NCI-H1048 (cell line): ENCODE results near the gene PRB4.
"Not testable (repeated sequence)": the region's sequence is repeated elsewhere in the genome, so short reads cannot be mapped to it uniquely, and the experiment has no call there.

ENCODE experiments used
- DNase-seq: peaks from one replicate; lab custom pipeline; 2025; lab: John Stamatoyannopoulos, UW

PRB4 gene

DNA sequence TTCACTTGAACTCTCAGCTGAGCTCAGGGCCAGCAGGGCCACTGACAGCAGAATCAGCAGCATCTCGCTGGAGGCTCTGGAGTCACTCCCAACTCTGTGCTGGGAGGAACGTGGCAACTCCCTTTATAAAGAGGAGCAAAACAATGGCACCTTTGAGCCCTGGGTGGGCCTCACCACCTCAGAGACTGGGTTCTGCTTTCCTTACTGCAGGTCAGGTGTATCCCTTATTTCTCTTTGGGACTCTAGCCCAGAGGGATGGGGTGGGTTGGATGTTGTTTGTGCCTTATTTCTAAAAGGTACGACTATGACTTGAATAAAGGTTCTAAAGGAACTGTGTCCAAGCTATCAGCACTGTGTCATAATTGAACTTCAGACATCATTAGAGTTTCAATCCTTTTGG lies at the start of gene PRB4:
TSS of gene PRB4 (minus strand) at position 101 of the 400 bp plus-strand sequence. CDS start at position 63, 38 bp downstream.
- DNase-seq: no peak

DNA sequence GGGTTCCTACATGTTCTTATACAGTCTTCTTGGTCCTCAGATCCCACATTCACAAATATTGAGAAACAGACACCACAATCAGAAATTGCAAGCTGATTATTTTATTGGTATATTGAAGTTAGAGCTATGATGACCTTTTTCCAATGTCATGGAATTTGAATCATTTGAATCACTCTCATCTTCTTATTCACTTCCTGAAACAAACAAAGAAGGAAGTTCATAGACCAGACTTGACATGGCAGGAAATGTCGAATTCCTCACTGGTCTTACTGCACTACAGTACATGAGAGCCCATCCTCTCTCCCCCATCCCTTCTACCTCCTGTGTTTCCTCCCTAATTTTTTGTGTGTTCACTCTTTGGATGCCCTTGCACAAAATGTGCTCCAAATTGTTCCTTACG lies 41.5 kb upstream of the PRB4 start:
- DNase-seq: not testable (repeated sequence)

DNA sequence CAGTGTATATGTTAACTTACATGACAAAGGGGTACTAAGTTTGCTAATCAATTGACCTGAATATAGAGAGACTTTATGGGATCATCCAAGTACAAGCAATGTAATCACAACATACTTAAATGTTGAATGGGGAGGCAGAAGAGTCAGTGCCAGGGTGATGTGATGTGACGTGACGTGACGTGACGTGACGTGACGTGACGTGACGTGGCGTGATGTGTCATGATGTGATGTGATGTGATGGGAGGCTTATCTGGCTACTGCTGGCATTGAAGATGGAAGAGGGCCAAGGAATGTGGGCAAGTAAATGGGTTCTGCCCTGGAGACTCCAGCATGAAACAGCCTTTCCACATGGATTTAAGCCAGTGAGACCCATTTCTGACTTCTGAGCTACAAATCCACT lies 38.2 kb upstream of the PRB4 start:
- DNase-seq: no peak

DNA sequence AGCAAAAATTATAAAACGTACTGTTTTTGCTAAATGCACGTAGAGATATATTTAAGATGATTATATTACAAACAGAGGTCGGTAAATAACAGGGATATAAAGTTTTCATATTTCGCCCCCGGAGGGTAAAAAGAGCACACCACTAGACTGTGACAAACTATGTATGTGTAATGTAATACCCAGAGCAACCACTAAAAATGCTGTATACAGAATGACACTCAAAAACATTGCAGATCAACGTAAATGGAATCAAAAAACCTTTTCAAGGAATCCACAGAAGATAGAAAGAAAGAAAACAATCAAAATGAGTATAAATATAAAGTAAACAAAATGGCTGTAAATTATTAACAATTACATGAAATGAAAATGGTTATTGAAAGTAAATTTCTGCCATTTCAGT lies 37.6 kb upstream of the PRB4 start:
- DNase-seq: no peak

DNA sequence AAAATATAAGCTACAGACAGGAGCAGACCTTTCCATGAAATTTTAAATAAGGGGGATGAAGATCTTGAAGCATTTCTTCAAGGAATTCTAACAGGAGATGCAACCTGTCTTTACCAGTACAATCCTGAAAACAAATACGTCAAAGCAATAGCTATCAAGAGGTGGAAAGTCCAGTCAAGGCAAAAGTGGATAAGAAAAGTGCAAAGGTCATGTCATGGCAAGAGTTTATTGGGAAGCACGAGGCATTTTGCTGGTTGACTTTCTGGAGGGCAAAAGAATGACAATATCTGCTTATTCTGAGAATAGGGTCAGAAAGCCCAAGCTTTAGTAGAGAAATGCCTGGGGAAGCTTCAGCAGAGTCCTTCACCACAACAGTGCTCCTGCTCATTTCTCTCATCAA lies 34.3 kb upstream of the PRB4 start:
- DNase-seq: no peak

DNA sequence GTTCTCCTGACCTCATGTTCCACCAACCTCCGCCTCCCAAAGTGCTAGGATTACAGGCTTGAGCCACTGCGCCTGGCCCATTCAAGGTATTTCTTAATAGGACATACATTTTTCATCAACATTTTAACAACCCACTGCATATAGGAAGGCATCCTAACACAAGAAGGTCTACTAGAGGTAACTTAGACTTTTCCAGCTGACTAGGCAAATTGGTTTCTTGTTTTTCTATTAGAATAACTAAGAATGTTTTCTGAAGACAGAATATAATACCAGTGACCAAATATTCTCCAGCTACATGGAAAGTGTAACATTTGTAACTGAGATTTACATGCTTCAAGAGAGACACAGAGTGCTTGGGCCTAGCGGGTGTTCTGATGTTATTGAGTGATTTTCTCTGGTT lies 14.2 kb upstream of the PRB4 start:
- DNase-seq: no peak

DNA sequence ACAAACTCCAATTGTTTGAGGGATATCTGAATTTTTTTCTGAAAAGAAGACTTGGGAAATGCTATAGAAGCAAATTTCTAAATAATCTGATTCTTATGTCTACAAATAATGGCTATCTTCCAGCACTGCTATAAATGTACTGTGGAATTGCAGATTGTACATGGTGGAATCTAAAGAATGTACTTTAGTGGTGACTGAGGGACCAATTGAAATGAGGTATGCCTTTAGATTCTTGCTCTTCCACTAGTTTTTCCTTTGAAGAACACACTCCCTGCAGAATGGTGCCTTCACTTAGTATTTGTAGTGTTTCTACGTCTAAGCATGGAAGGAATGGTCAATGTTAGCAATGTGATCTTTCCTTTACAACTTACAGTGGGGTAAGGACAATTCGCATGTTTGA lies 11.7 kb upstream of the PRB4 start:
- no peak for DNase-seq

DNA sequence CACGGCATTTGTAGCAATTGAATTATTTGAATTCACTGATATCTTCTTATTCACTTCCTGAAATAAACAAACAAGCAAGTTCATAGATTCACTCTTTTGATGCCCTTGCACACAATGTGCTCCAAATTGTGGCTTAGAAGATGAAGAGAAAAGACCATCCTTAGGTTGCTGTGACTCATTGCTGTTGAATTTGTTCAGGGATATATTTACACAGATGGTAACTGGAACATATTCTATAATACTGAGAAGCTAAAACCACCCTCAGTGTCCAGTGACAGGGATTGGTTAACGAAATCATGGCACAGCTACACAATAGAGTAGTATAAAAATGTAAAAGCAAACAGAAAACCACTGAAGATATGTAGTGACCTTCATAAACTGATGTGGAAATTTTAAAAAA lies 3.1 kb downstream of the PRB4 start:
- DNase-seq: no peak

DNA sequence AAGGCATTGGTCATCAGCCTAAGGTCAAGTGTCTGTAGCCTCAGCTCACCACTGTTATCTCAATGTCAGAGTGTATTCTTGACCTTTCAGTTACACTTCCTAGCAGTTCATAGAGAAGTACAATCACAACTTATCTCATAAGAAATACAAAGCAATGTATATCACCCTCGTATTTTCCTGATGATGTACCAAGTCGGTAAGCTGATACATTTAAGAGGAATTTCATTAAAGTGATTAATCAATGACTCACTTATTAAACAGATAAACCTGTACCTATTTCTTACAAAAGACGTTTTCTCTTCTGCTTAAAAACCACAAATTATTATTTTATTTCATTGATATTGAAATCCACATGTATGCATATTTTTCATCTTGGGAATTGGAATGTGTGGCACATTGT lies 36.8 kb downstream of the PRB4 start:
- DNase-seq: no peak

DNA sequence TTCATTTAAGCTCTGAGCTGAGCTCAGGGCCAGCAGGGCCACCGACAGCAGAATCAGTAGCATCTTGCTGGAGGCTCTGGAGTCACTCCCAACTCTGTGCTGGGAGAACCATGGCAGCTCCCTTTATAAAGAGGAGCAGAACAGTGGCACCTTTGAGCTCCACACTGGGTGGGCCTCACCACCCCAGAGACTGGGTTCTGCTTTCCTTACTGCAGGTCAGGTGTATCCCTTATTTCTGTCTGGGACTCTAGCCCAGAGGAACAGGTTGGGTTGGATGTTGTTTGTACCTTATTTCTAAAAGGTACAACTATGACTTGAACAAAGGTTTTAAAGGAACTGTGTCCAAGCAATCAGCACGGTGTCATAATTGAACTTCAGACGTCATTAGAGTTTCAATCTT lies 40.6 kb downstream of the PRB4 start, which contains the start of gene PRB3:
TSS of gene PRB3 (minus strand) at position 101 of the 400 bp plus-strand sequence. CDS start at position 63, 38 bp downstream.
- DNase-seq: no peak

DNA sequence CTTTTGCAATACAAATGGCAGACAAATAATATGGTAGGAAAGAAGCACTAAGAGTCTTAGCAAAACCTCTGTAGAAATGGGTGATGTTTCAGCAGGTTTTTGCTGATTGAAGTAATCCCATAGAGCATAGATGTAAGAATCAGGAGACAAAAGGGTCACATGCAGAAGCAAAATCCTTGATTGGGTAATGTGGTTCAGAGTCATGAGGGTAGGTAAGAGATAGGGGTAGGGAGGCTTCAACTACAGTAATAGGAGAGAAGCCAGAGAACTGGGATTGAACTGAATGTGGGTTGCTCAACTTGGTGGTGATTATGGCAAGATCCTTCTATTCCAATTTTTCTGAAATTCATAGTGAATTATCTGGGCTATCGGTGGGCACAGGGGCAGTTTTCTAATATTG lies 45.7 kb downstream of the PRB4 start:
- no peak for DNase-seq
